ENCODE results near the gene NMU.

- no peak for TF ChIP-seq CTCF (IDR thresholded peaks at IDR 0.05)
- no peak for TF ChIP-seq POLR2A (IDR thresholded peaks at IDR 0.05)
- TF ChIP-seq POLR2AphosphoS5 (IDR thresholded peaks at IDR 0.05), result no peak
- no peak for TF ChIP-seq EP300 (IDR thresholded peaks at IDR 0.05)
These were observed 18.4 kb downstream of the NMU start for GRCh38 chr4:55617587-55618197.
